NCI-H1694 treated with DMSO at 0.1 percent for 48 hours (cell line): ENCODE data around the gene CTAGE9.

Source experiments
- DNase-seq: peaks from one replicate; lab custom pipeline; 2025; lab: John Stamatoyannopoulos, UW

CTAGE9 gene

DNA sequence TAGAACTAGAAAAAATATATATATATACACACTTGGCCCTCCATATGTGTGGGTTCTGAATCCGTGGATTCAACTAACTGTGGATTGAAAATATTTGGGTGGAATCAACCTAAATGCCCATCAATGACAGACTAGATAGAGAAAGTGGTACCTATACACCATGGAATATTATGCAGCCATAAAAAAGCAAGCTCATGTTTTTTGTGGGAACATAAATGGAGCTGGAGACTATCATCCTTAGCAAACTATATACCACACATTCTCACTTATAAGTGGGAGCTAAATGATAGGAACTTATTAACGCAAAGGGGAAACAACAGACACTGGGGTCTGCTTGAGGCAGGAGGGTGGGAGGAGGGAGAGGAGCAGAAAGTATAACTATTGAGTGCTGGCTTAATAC, 37.6 kb downstream of the CTAGE9 start:
- DNase-seq, result no peak

DNA sequence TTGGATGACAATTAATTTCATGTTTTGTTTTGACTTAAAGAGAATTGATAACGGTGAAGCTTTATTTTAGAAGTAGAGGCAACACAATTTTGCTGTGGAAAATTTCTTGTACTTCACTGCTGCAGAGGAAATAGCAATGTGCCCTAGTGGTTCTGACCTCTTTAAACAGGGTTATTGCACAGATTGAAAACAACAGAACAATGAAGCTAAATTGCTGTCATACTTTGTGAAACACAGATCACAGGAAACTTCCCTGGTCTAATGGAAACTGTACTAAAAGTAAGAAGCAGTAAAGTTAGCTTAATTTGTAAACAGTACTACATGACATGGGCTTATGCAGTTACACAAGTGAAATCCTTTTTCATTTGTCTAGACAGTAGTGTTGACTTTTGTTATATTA, 40.9 kb downstream of the CTAGE9 start:
- no peak for DNase-seq

DNA sequence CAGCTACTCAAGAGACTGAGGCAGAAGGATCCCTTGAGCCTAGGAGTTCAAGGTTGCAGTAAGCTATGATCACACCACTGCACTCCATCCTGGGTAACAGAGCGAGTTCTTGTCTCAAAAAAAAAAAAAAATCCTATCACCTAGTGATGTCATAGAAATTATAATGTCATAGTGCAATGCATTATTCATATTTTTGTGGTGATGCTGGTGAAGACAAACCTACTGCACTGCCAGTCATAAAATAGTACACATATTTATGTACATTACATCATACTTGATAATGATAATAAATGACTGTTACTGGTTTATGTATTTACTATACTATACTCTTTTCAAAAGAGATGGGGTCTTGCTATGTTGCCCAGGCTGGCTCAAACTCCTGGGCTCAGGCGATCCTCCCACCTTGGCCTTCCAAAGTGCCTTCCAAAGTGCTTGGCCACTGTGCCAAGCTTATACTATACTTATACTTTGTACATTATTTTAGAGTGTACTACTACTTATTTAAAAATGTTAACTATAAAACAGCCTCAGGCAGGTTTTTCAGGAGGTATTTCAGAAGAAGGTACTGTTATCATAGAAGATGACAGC, 47.1 kb downstream of the CTAGE9 start:
- no peak for DNase-seq

DNA sequence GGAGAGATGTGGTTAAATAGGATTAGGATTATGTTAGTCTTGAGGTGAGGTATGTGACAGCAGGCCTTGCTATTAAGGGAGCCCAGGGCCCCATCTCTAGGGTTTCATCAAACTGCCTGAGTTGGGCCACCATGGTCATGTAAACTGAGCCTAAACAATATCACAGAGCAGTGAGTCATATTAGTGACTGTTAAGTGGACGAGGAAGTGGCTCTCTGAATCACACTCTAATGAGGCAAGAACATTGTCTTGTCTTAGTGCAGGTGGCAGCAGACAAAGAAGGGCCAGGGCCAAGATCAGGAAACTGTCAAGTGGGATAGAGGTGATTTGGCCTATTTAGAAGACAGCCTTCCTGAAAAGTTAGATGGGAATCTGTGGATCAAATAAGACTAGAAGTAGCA, 50.6 kb downstream of the CTAGE9 start:
- no peak for DNase-seq
